Gastrocnemius medialis (tissue), 4 donors: Measurements from ENCODE around the gene UGT1A5.

Source experiments
- POLR2A ChIP-seq, 2 donors: fragments of 450-650 bp; IDR thresholded peaks; one replicate each; pipeline ENCODE4 v1.6.1; 2017; ENCODE audit warnings: antibody characterized with exemption in 2 of 2, mild to moderate bottlenecking in 2 of 2, moderate library complexity in 2 of 2
- TF ChIP-seq, protein P1 (sequence below), 5 experiments: fragments of 450-650 bp in 3 of 5; fragments of 200-600 bp in 2 of 5; sonication (generic) in 2 of 5; IDR thresholded peaks in 4 of 5; conservative IDR thresholded peaks in 1 of 5; 1 replicate in 4 of 5; 2 replicates in 1 of 5; pipeline ENCODE4 v1.5.1; 2016 to 2019; ENCODE audit warnings: antibody characterized with exemption in 5 of 5, mild to moderate bottlenecking in 3 of 5, moderate library complexity in 3 of 5

DNA sequence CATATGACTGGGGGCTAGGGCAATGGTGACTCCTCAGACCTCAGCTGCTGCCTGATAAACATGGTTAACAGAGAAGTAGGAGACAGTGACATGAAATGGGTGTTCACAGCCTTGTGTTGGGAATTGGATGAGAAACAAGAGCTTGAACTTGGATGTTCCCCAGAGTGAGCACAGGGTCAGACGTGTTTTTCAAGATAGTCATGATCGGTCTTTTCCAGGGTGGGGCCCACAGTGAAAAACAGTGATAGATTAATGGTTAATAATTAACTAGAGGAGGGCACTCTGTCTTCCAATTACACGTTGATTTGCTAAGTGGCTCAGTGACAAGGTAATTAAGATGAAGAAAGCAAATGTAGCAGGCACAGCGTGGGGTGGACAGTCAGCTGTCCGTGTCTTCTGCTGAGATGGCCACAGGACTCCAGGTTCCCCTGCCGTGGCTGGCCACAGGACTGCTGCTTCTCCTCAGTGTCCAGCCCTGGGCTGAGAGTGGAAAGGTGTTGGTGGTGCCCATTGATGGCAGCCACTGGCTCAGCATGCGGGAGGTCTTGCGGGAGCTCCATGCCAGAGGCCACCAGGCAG, 16.1 kb downstream of the UGT1A5 start, which contains the start of gene UGT1A3:
- TF ChIP-seq, protein P1, sequence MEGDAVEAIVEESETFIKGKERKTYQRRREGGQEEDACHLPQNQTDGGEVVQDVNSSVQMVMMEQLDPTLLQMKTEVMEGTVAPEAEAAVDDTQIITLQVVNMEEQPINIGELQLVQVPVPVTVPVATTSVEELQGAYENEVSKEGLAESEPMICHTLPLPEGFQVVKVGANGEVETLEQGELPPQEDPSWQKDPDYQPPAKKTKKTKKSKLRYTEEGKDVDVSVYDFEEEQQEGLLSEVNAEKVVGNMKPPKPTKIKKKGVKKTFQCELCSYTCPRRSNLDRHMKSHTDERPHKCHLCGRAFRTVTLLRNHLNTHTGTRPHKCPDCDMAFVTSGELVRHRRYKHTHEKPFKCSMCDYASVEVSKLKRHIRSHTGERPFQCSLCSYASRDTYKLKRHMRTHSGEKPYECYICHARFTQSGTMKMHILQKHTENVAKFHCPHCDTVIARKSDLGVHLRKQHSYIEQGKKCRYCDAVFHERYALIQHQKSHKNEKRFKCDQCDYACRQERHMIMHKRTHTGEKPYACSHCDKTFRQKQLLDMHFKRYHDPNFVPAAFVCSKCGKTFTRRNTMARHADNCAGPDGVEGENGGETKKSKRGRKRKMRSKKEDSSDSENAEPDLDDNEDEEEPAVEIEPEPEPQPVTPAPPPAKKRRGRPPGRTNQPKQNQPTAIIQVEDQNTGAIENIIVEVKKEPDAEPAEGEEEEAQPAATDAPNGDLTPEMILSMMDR (IDR thresholded peaks at IDR 0.05 in 4 of 5, conservative IDR thresholded peaks at IDR 0.05 in 1 of 5) = no peak
- no peak for TF ChIP-seq POLR2A (IDR thresholded peaks at IDR 0.05)
